DND-41 (cell line): ENCODE measurements around the gene VPS36.
"Not testable (repeated sequence)": the region's sequence is repeated elsewhere in the genome, so short reads cannot be mapped to it uniquely, and the experiment has no call there.

Experiments
- ATAC-seq: fragments of 200-7000 bp; cut with Tn5 transposase; 3 replicates; pipeline ENCODE4 v1.9.1; 2021; ENCODE audit warnings: low read depth; ENCODE audit not compliant: insufficient read depth
- DNase-seq: peaks from one replicate; pipeline ENCODE4 v3.0.0-alpha.2; 2020
- H2AFZ ChIP-seq: 2 replicates; pipeline ENCODE4 v1.6.0; 2012; ENCODE audit warnings: low read depth, low read length
- H3K27ac ChIP-seq: 2 replicates; pipeline ENCODE4 v1.5.1; 2012; ENCODE audit warnings: low read length, inconsistent platforms
- H3K27me3 ChIP-seq: fragments of 200-600 bp; sonication (generic); 2 replicates; pipeline ENCODE4 v1.6.0; 2012; ENCODE audit warnings: low read length, mild to moderate bottlenecking, inconsistent platforms; ENCODE audit not compliant: insufficient read depth, poor library complexity
- H3K36me3 ChIP-seq: 2 replicates; pipeline ENCODE4 v1.5.1; 2012; ENCODE audit warnings: low read length, inconsistent platforms; ENCODE audit not compliant: insufficient read depth
- H3K4me1 ChIP-seq: 2 replicates; pipeline ENCODE4 v1.5.1; 2012; ENCODE audit warnings: mild to moderate bottlenecking, low read length; ENCODE audit not compliant: insufficient read depth
- H3K4me2 ChIP-seq: 2 replicates; pipeline ENCODE4 v1.6.0; 2012; ENCODE audit warnings: mild to moderate bottlenecking, moderate library complexity, low read length, inconsistent platforms; ENCODE audit not compliant: insufficient read depth
- H3K4me3 ChIP-seq, 2 experiments: fragments of 200-600 bp in 1 of 2; shearing (Covaris generic) in 1 of 2; 2 replicates each; pipeline ENCODE4 v1.5.1; 2012 to 2016; ENCODE audit warnings: inconsistent platforms in 2 of 2, low read length in 2 of 2, mild to moderate bottlenecking in 2 of 2, low read depth in 1 of 2, moderate library complexity in 1 of 2
- H3K79me2 ChIP-seq: 2 replicates; pipeline ENCODE4 v1.6.0; 2012; ENCODE audit warnings: low read length, inconsistent platforms; ENCODE audit not compliant: insufficient read depth
- H3K9ac ChIP-seq: 2 replicates; pipeline ENCODE4 v1.6.0; 2012; ENCODE audit warnings: low read depth, mild to moderate bottlenecking, inconsistent platforms, low read length, moderate library complexity
- H3K9me3 ChIP-seq: 2 replicates; pipeline ENCODE4 v1.5.1; 2012; ENCODE audit warnings: low read length, moderate library complexity, mild to moderate bottlenecking, inconsistent platforms; ENCODE audit not compliant: insufficient read depth, severe bottlenecking
- H4K20me1 ChIP-seq: 2 replicates; pipeline ENCODE4 v1.6.0; 2012; ENCODE audit warnings: low read length; ENCODE audit not compliant: insufficient read depth
- CTCF ChIP-seq: IDR thresholded peaks from 2 replicates; pipeline ENCODE4 v1.5.1; 2012; ENCODE audit warnings: borderline replicate concordance, low read length, moderate library complexity, mild to moderate bottlenecking; ENCODE audit not compliant: poor library complexity, severe bottlenecking; ENCODE audit errors: extremely low read depth
- EZH2 ChIP-seq: IDR thresholded peaks from 3 replicates; pipeline ENCODE4 v1.6.1; 2012; ENCODE audit warnings: borderline replicate concordance, low read depth, mild to moderate bottlenecking, moderate library complexity, low read length, inconsistent platforms; ENCODE audit not compliant: severe bottlenecking

Gene VPS36

GRCh38 chr13:52450012-52450792, at the start of gene VPS36:
TSS of gene VPS36 (minus strand) at chr13:52450634. CDS start at chr13:52450594, 40 bp downstream.
- H2AFZ ChIP-seq, result peak within 1 kb of the TSS; percentile 88

GRCh38 chr13:52497979-52498378, 47.5 kb upstream of the VPS36 start:
- H3K4me3 ChIP-seq, H4K20me1 ChIP-seq, DNase-seq, H2AFZ ChIP-seq, H3K27ac ChIP-seq, H3K4me1 ChIP-seq, H3K79me2 ChIP-seq, H3K9me3 ChIP-seq, H3K36me3 ChIP-seq, H3K4me2 ChIP-seq, H3K9ac ChIP-seq, H3K27me3 ChIP-seq: not testable (repeated sequence)
- peak; percentile 66; the same call in 2 of the 3 replicates for ATAC-seq

More at GRCh38 chr13:52450012-52450792, at the start of gene VPS36:
- H3K9me3 ChIP-seq, result no peaks in the 10 kb centered on the region
- peak; percentile 76 for ATAC-seq
- peak; percentile 93 for DNase-seq
- peaks cover 48% of the 10 kb centered on the region for H3K4me1 ChIP-seq
- peak within 1 kb of the TSS; percentile 91 to 97 for H3K4me3 ChIP-seq
- peaks cover 18% of the 10 kb centered on the region; the same call in 1 of the 2 replicates for H4K20me1 ChIP-seq
- H3K4me2 ChIP-seq, result peak within 1 kb of the TSS; percentile 76
- peak within 1 kb of the TSS; percentile 96 for H3K9ac ChIP-seq
- peaks cover 28% of the 10 kb centered on the region for H3K36me3 ChIP-seq
- peaks cover 53% of the 10 kb centered on the region for H3K79me2 ChIP-seq
- H3K27ac ChIP-seq, result peak within 1 kb of the TSS; percentile 93
- TF ChIP-seq CTCF (peak; percentile 97), EZH2 (no peak)
- no peaks in the 10 kb centered on the region for H3K27me3 ChIP-seq

GRCh38 chr13:52494241-52494640, 43.8 kb upstream of the VPS36 start:
- H2AFZ ChIP-seq, H3K4me2 ChIP-seq, H3K27ac ChIP-seq, H4K20me1 ChIP-seq, H3K4me3 ChIP-seq, H3K9me3 ChIP-seq, H3K27me3 ChIP-seq, H3K4me1 ChIP-seq, H3K79me2 ChIP-seq, DNase-seq, H3K9ac ChIP-seq, H3K36me3 ChIP-seq, ATAC-seq: not testable (repeated sequence)

- H3K4me2 ChIP-seq, ATAC-seq, H3K9me3 ChIP-seq, H2AFZ ChIP-seq, H4K20me1 ChIP-seq, DNase-seq, H3K79me2 ChIP-seq, H3K36me3 ChIP-seq, H3K4me1 ChIP-seq, H3K27ac ChIP-seq, H3K27me3 ChIP-seq, H3K4me3 ChIP-seq, H3K9ac ChIP-seq: not testable (repeated sequence)
Observed at GRCh38 chr13:52491015-52491414, 40.6 kb upstream of the VPS36 start.

- ATAC-seq, result not testable (repeated sequence)
Observed at GRCh38 chr13:52488763-52489162, 38.3 kb upstream of the VPS36 start.

GRCh38 chr13:52487078-52487477, 36.6 kb upstream of the VPS36 start:
- H3K9ac ChIP-seq, H3K4me3 ChIP-seq, DNase-seq, H3K4me2 ChIP-seq, H4K20me1 ChIP-seq, ATAC-seq, H3K4me1 ChIP-seq, H3K9me3 ChIP-seq, H3K79me2 ChIP-seq, H2AFZ ChIP-seq, H3K36me3 ChIP-seq, H3K27ac ChIP-seq, H3K27me3 ChIP-seq: not testable (repeated sequence)

More at GRCh38 chr13:52488763-52489162, 38.3 kb upstream of the VPS36 start:
- H3K4me2 ChIP-seq, DNase-seq, H3K9ac ChIP-seq, H3K79me2 ChIP-seq, H3K27me3 ChIP-seq, H3K36me3 ChIP-seq, H3K4me3 ChIP-seq, H4K20me1 ChIP-seq, H3K27ac ChIP-seq, H2AFZ ChIP-seq, H3K9me3 ChIP-seq, H3K4me1 ChIP-seq: not testable (repeated sequence)

- H2AFZ ChIP-seq, H4K20me1 ChIP-seq, H3K27me3 ChIP-seq, H3K9me3 ChIP-seq, H3K4me1 ChIP-seq, H3K9ac ChIP-seq, H3K4me3 ChIP-seq, DNase-seq, ATAC-seq, H3K79me2 ChIP-seq, H3K4me2 ChIP-seq, H3K27ac ChIP-seq: not testable (repeated sequence)
- peaks cover 16% of the 10 kb centered on the region; the same call in 1 of the 2 replicates for H3K36me3 ChIP-seq
Observed at GRCh38 chr13:52480677-52481428, 30.4 kb upstream of the VPS36 start.
